Mucosa of gallbladder (tissue), 1 donor: ENCODE results near the gene ERCC4. TPM values are rescaled to one million over a fixed set of nuclear protein-coding genes. Genes with fewer than 3 reads are reported as not detected.

ENCODE experiments used
- DNase-seq: peaks from one replicate; pipeline ENCODE4 v3.0.0-alpha.2; 2020; ENCODE audit warnings: low spot score
- total RNA-seq: library from RNA; stranded (reverse); gene quantifications from one replicate; pipeline ENCODE4 v1.2.1, GENCODE V29; 2021
- donor health status: DM: no; HTN: no; CAD: no.

Gene ERCC4
- total RNA-seq, 1 donor from 2014 or later: 11.9 TPM

GRCh38 chr16:13911306-13911705, 8.6 kb upstream of the ERCC4 start:
- DNase-seq: no peak

GRCh38 chr16:13911871-13912270, 8.1 kb upstream of the ERCC4 start:
- DNase-seq: no peak

- no peak for DNase-seq
Observed at GRCh38 chr16:13912891-13913290, 7.1 kb upstream of the ERCC4 start.

GRCh38 chr16:13913374-13914292, 6.3 kb upstream of the ERCC4 start:
- no peak for DNase-seq

- no peak for DNase-seq
Observed at GRCh38 chr16:13915033-13915635, 4.8 kb upstream of the ERCC4 start.

- no peak for DNase-seq
Observed at GRCh38 chr16:13919330-13919682, 648 bp upstream of the ERCC4 start.

GRCh38 chr16:13920510-13920818, 510 bp downstream of the ERCC4 start:
- no peak for DNase-seq

- DNase-seq: no peak
Observed at GRCh38 chr16:13921328-13921727, 1.4 kb downstream of the ERCC4 start.

GRCh38 chr16:13923703-13924298, 3.8 kb downstream of the ERCC4 start:
- DNase-seq: no peak

GRCh38 chr16:13926464-13926863, 6.5 kb downstream of the ERCC4 start:
- no peak for DNase-seq

- DNase-seq: no peak
Observed at GRCh38 chr16:13926891-13927290, 6.9 kb downstream of the ERCC4 start.

GRCh38 chr16:13928646-13929045, 8.7 kb downstream of the ERCC4 start:
- DNase-seq: no peak

- DNase-seq: no peak
Observed at GRCh38 chr16:13931845-13932244, 11.9 kb downstream of the ERCC4 start.

- DNase-seq: no peak
Observed at GRCh38 chr16:13935408-13935807, 15.5 kb downstream of the ERCC4 start.

GRCh38 chr16:13936155-13936554, 16.2 kb downstream of the ERCC4 start:
- DNase-seq: no peak

- no peak for DNase-seq
Observed at GRCh38 chr16:13936596-13937081, 16.7 kb downstream of the ERCC4 start.

- DNase-seq: no peak
Observed at GRCh38 chr16:13937411-13937810, 17.5 kb downstream of the ERCC4 start.

GRCh38 chr16:13938480-13938879, 18.5 kb downstream of the ERCC4 start:
- DNase-seq: no peak

- no peak for DNase-seq
Observed at GRCh38 chr16:13939821-13940220, 19.9 kb downstream of the ERCC4 start.

GRCh38 chr16:13940397-13940933, 20.5 kb downstream of the ERCC4 start:
- peak; percentile 57 for DNase-seq

- DNase-seq: no peak
Observed at GRCh38 chr16:13944816-13945215, 24.9 kb downstream of the ERCC4 start.

GRCh38 chr16:13945744-13946485, 26.0 kb downstream of the ERCC4 start:
- no peak for DNase-seq
